ENCODE data around the gene BANP. TPM values are rescaled to one million over a fixed set of nuclear protein-coding genes. Genes with fewer than 3 reads are reported as not detected.

Gene BANP
- total and polyA plus RNA-seq, 11 donors, result 7.2 to 20.7 (median 13.3) TPM

DNA sequence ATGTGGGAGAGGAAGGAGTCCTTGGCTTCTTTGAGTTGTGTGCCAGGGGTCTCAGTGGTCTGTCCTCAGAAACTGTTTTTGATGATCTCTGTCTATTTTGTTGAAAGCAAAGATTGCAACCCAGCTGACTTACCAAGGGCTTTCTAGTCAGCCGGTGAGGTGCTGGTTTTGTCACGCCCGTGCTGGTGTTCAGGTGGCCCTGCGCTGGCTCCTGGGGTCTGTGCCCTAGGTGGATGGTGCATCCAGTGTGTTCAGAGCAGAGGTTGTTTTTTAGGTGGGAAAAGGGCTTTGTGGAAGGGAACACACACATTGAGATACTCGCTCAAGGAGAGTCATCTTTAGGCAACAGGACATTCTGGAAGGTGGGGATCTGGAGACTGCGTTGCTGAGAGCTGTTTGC lies 51.0 kb downstream of the BANP start:
- Histone ChIP-seq H3K27me3 (no peaks in the 10 kb centered on the region), H3K27ac (no peak overlapping the region), H3K4me1 (peaks cover 0 to 3% (median 0%) of the 10 kb centered on the region in 12 donors), H3K36me3 (peaks cover 0 to 42% (median 23%) of the 10 kb centered on the region in 9 donors), H3K9me3 (no peaks in the 10 kb centered on the region), H3K4me3 (no peak overlapping the region)
- DNase-seq (no peak), ATAC-seq (no peak)
- WGBS, 4 donors, result 95 to 98% (median 97%) methylated on average over 6 of the region's 6 CpGs
- TF ChIP-seq POLR2A (IDR thresholded peaks at IDR 0.05), result no peak
- TF ChIP-seq, protein P1, sequence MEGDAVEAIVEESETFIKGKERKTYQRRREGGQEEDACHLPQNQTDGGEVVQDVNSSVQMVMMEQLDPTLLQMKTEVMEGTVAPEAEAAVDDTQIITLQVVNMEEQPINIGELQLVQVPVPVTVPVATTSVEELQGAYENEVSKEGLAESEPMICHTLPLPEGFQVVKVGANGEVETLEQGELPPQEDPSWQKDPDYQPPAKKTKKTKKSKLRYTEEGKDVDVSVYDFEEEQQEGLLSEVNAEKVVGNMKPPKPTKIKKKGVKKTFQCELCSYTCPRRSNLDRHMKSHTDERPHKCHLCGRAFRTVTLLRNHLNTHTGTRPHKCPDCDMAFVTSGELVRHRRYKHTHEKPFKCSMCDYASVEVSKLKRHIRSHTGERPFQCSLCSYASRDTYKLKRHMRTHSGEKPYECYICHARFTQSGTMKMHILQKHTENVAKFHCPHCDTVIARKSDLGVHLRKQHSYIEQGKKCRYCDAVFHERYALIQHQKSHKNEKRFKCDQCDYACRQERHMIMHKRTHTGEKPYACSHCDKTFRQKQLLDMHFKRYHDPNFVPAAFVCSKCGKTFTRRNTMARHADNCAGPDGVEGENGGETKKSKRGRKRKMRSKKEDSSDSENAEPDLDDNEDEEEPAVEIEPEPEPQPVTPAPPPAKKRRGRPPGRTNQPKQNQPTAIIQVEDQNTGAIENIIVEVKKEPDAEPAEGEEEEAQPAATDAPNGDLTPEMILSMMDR (IDR thresholded peaks at IDR 0.05), result no peak
- intact Hi-C loops (cut with DNase I), result no loop called here

- intact Hi-C loops (cut with DNase I), result no loop called here
- no peak overlapping the region for H3K4me3 ChIP-seq
- H3K27me3 ChIP-seq, result no peaks in the 10 kb centered on the region
- no peak for DNase-seq
- WGBS, 4 donors, result 87 to 96% (median 94%) methylated on average over 4 of the region's 4 CpGs
- no peak overlapping the region for H3K27ac ChIP-seq
- no peaks in the 10 kb centered on the region for H3K9me3 ChIP-seq
- TF ChIP-seq POLR2A (IDR thresholded peaks at IDR 0.05), result no peak
- TF ChIP-seq, protein P1 (IDR thresholded peaks at IDR 0.05), result no peak
- H3K36me3 ChIP-seq, result peaks cover 0 to 43% (median 26%) of the 10 kb centered on the region in 9 donors
- ATAC-seq, result no peak
- peaks cover 0 to 6% (median 0%) of the 10 kb centered on the region in 12 donors for H3K4me1 ChIP-seq
Measured at GRCh38 chr16:88002749-88003148, 51.5 kb downstream of the BANP start.

- Histone ChIP-seq H3K36me3 (peaks cover 0 to 45% (median 31%) of the 10 kb centered on the region in 9 donors), H3K9me3 (no peaks in the 10 kb centered on the region), H3K4me3 (no peak overlapping the region), H3K27ac (no peak overlapping the region), H3K27me3 (no peaks in the 10 kb centered on the region), H3K4me1 (peaks cover 0 to 6% (median 0%) of the 10 kb centered on the region in 12 donors)
- ATAC-seq (no peak), DNase-seq (no peak)
- TF ChIP-seq POLR2A (IDR thresholded peaks at IDR 0.05), result no peak
- TF ChIP-seq, protein P1 (IDR thresholded peaks at IDR 0.05), result no peak
- intact Hi-C loops (cut with DNase I), result no loop called here
- WGBS, 4 donors, result 89 to 99% (median 94%) methylated on average over 6 of the region's 6 CpGs
Measured at GRCh38 chr16:88003316-88003715, 52.1 kb downstream of the BANP start.

GRCh38 chr16:88003736-88004135 lies 52.5 kb downstream of the BANP start:
- DNase-seq (no peak), ATAC-seq (no peak)
- Histone ChIP-seq H3K9me3 (no peaks in the 10 kb centered on the region), H3K4me3 (no peak overlapping the region), H3K4me1 (peaks cover 0 to 6% (median 0%) of the 10 kb centered on the region in 12 donors), H3K27me3 (no peaks in the 10 kb centered on the region), H3K27ac (no peak overlapping the region), H3K36me3 (peaks cover 0 to 49% (median 34%) of the 10 kb centered on the region in 9 donors)
- no peak for TF ChIP-seq POLR2A (IDR thresholded peaks at IDR 0.05)
- TF ChIP-seq, protein P1 (IDR thresholded peaks at IDR 0.05), result no peak
- intact Hi-C loops (cut with DNase I), result no loop called here
- 84 to 90% (median 86%) methylated on average over 9 of the region's 9 CpGs for WGBS, 4 donors

Data from heart left ventricle (tissue), 16 donors.